HepG2 (cell line): Measurements from ENCODE around the gene FAF2.

Experiments
- CTCF ChIP-seq: sonication (generic); formaldehyde crosslinking; IDR thresholded peaks from 2 replicates; pipeline ENCODE4 v1.5.0; 2020; ENCODE audit warnings: mild to moderate bottlenecking, missing genetic modification reagents, moderate library complexity
- GABPB1 ChIP-seq: IDR thresholded peaks from 2 replicates; pipeline ENCODE4 v1.6.1; 2016; ENCODE audit warnings: mild to moderate bottlenecking, missing genetic modification reagents, moderate library complexity, missing compliant biosample characterization
- GTF2F1 ChIP-seq: fragments of 150-350 bp; IDR thresholded peaks from 2 replicates; pipeline ENCODE4 v1.6.1; 2014; ENCODE audit warnings: low read length
- HNRNPUL1 ChIP-seq: fragments of 200-400 bp; formaldehyde crosslinking; IDR thresholded peaks from 2 replicates; pipeline ENCODE4 v1.6.1; 2017; ENCODE audit warnings: low read depth, mild to moderate bottlenecking, low read length, moderate library complexity
- ZNF687 ChIP-seq: sonication (generic); formaldehyde crosslinking; IDR thresholded peaks from 2 replicates; pipeline ENCODE4 v1.5.1; 2020; ENCODE audit warnings: mild to moderate bottlenecking, missing genetic modification reagents, moderate library complexity
- TF ChIP-seq, protein P1 (sequence below): sonication (generic); formaldehyde crosslinking; IDR thresholded peaks from 2 replicates; pipeline ENCODE4 v1.4.0; 2020; ENCODE audit warnings: missing genetic modification reagents
- TF ChIP-seq, protein P2 (sequence below): sonication (generic); formaldehyde crosslinking; IDR thresholded peaks from 2 replicates; pipeline ENCODE4 v1.5.0; 2020; ENCODE audit warnings: missing genetic modification reagents, mild to moderate bottlenecking, borderline replicate concordance

GRCh38 chr5:176521286-176521685 is 73.1 kb downstream of the FAF2 start:
- TF ChIP-seq CTCF (no peak), ZNF687 (CRISPR knock-in tag) (no peak), HNRNPUL1 (no peak), GABPB1 (CRISPR knock-in tag) (no peak), GTF2F1 (no peak)
- TF ChIP-seq, protein P1, sequence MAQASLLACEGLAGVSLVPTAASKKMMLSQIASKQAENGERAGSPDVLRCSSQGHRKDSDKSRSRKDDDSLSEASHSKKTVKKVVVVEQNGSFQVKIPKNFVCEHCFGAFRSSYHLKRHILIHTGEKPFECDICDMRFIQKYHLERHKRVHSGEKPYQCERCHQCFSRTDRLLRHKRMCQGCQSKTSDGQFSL (CRISPR knock-in tag), result no peak
- TF ChIP-seq, protein P2, sequence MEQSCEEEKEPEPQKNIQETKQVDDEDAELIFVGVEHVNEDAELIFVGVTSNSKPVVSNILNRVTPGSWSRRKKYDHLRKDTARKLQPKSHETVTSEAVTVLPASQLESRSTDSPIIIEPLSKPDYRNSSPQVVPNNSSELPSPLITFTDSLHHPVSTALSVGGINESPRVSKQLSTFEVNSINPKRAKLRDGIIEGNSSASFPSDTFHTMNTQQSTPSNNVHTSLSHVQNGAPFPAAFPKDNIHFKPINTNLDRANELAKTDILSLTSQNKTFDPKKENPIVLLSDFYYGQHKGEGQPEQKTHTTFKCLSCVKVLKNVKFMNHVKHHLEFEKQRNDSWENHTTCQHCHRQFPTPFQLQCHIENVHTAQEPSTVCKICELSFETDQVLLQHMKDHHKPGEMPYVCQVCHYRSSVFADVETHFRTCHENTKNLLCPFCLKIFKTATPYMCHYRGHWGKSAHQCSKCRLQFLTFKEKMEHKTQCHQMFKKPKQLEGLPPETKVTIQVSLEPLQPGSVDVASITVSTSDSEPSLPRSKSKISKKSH (CRISPR knock-in tag), result no peak
